BLaER1 treated with 17β-estradiol and CSF1 and Interleukin-3, amounts not matched to agents 10 nM and 100 nM (cell line): Measurements from ENCODE around the gene SSTR4.

Experiments
- H3K27ac ChIP-seq, 11 experiments: shearing (Covaris generic); formaldehyde crosslinking; 2 replicates each; pipeline ENCODE4 v1.8.1; 2022
- H3K27me3 ChIP-seq, 11 experiments: shearing (Covaris generic); formaldehyde crosslinking; 2 replicates each; pipeline ENCODE4 v1.8.1; 2022
- H3K36me3 ChIP-seq, 11 experiments: shearing (Covaris generic); formaldehyde crosslinking; 2 replicates each; pipeline ENCODE4 v1.8.1; 2022
- H3K4me1 ChIP-seq, 10 experiments: shearing (Covaris generic); formaldehyde crosslinking; 2 replicates each; pipeline ENCODE4 v1.8.1; 2022
- H3K4me2 ChIP-seq, 11 experiments: shearing (Covaris generic); formaldehyde crosslinking; 2 replicates each; pipeline ENCODE4 v1.8.1; 2022
- H3K4me3 ChIP-seq, 10 experiments: shearing (Covaris generic); formaldehyde crosslinking; 2 replicates each; pipeline ENCODE4 v1.8.1; 2022
- H3K9ac ChIP-seq, 11 experiments: shearing (Covaris generic); formaldehyde crosslinking; 2 replicates each; pipeline ENCODE4 v1.8.1; 2022
- H3K9me3 ChIP-seq, 11 experiments: shearing (Covaris generic); formaldehyde crosslinking; replicated peaks in 1 of 11; 2 replicates each; pipeline ENCODE4 v1.8.1; 2022
- H4K20me1 ChIP-seq, 11 experiments: shearing (Covaris generic); formaldehyde crosslinking; 2 replicates each; pipeline ENCODE4 v1.8.1; 2022
- Cebpa-rat ChIP-seq, 11 experiments: shearing (Covaris generic); IDR thresholded peaks; 2 replicates each; pipeline ENCODE4 v1.8.1; 2022

The SSTR4 gene

DNA sequence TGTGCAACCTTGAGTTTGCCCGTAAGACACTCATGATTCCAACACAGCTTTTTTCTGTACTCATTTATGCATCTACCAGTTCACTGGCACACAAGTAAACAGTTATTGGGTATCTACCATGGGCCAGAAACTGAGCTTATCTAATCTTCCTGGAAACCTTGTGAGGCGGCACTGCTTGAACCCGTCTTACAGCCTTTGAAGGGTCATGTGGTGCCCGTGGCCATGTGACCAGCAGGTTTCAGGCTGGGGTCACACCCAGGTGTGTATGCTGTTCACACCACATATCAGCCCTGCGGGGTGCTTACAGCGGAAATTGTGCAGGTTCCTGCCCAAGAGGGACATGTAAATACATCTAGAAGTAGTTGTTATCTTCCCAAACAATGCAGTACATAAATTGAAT lies 8.3 kb downstream of the SSTR4 start:
- Histone ChIP-seq H3K27ac (no peak overlapping the region), H3K36me3 (0 out of 22 replicates have a peak, but pooled peaks cover 0 to 9% (median 0%) of the 10 kb centered on the region in 11 experiments), H3K4me1 (peaks cover 8 to 47% (median 12%) of the 10 kb centered on the region in 10 experiments), H3K4me3 (no peak overlapping the region), H3K9me3 (peaks cover 0 to 5% (median 0%) of the 10 kb centered on the region in 11 experiments; a peak in 1 of 22 replicates), H3K27me3 (peaks cover 17 to 25% (median 21%) of the 10 kb centered on the region in 11 experiments), H3K9ac (no peak overlapping the region), H4K20me1 (peaks cover 0 to 39% (median 0%) of the 10 kb centered on the region in 11 experiments; a peak in 7 of 22 replicates), H3K4me2 (no peak overlapping the region)
- TF ChIP-seq Cebpa-rat (IDR thresholded peaks at IDR 0.05), result no peak

DNA sequence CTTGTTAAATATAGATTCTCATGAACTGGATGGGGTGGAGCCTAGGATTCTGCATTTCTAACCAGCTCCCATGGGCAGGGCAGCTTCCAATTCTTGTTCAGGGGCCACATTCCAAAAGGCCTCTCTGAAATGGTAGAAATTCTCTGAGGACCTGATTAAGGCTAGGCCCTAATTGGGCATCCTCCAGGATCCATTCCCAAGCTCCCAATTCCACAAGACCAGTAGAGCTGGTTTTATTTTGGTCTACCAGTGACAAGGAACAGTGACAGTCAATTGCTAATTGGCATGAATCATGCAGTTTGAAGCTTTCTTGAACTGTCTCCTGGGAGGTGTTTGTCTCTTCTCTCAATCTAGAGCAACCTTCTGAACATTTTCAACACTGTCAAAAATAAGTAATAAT lies 11.3 kb downstream of the SSTR4 start:
- Histone ChIP-seq H3K27me3 (peaks cover 34 to 55% (median 52%) of the 10 kb centered on the region in 11 experiments), H3K9ac (peak overlapping the region in 2 of 11 experiments; percentile 40 to 62; a peak in 2 of 22 replicates), H3K9me3 (peaks cover 0 to 9% (median 0%) of the 10 kb centered on the region in 11 experiments; a peak in 1 of 22 replicates), H3K36me3 (0 out of 22 replicates have a peak, but pooled peaks cover 0 to 9% (median 0%) of the 10 kb centered on the region in 11 experiments), H3K4me2 (peak overlapping the region in 7 of 11 experiments; percentile 3 to 98 (median 96); a peak in 11 of 22 replicates), H3K4me3 (peak overlapping the region in 3 of 10 experiments; percentile 55 to 66 (median 62); a peak in 6 of 20 replicates), H3K4me1 (peaks cover 28 to 75% (median 37%) of the 10 kb centered on the region in 10 experiments), H3K27ac (no peak overlapping the region), H4K20me1 (peaks cover 0 to 39% (median 4%) of the 10 kb centered on the region in 11 experiments; a peak in 8 of 22 replicates)
- no peak for TF ChIP-seq Cebpa-rat (IDR thresholded peaks at IDR 0.05)

DNA sequence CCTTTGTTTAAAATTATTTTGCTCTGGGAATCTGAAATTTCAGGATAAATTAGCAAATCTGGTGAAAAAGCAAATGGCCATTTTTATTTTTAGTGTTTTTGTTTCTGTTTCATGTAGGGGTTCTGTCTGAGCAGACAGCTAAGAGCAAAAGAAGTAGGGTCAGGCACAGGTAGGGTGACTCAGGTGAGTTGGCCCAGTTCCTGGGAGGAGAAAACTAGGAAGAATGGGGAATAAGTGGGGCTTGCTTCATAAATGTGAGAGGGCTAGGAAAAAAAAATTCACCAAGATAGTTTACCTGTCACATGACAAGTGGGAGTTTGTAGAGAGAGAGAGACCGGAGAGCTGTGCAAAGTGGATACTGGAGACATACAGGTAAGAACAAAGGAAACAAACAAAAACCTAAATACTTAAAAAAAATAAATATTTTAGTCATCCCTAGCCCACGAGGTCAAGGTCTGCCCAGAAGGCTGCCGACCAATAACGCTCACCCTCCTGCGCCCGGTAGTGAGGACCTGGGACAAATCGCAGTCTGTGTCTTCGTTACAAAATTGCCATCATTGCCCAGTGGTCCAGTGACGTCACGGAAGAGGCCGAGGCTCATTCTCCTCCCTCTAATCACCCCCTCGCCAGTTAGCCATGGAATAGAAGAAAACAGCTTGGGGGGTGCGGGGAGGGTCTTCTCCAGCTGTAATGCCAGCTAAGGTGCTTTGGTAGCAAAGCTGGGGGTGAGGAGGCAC lies 12.1 kb downstream of the SSTR4 start:
- Histone ChIP-seq H3K4me3 (peak overlapping the region in 6 of 10 experiments; percentile 55 to 73 (median 61); a peak in 10 of 20 replicates), H3K4me1 (peaks cover 28 to 75% (median 37%) of the 10 kb centered on the region in 10 experiments), H3K27ac (no peak overlapping the region), H3K9me3 (peaks cover 0 to 9% (median 0%) of the 10 kb centered on the region in 11 experiments; a peak in 1 of 22 replicates), H3K4me2 (peak overlapping the region in 10 of 11 experiments; percentile 5 to 100 (median 98); a peak in 13 of 22 replicates), H4K20me1 (peaks cover 0 to 39% (median 4%) of the 10 kb centered on the region in 11 experiments; a peak in 8 of 22 replicates), H3K9ac (peak overlapping the region in 2 of 11 experiments; percentile 3 to 62; a peak in 2 of 22 replicates), H3K36me3 (0 out of 22 replicates have a peak, but pooled peaks cover 0 to 9% (median 0%) of the 10 kb centered on the region in 11 experiments), H3K27me3 (peaks cover 41 to 62% (median 59%) of the 10 kb centered on the region in 11 experiments)
- no peak for TF ChIP-seq Cebpa-rat (IDR thresholded peaks at IDR 0.05)

DNA sequence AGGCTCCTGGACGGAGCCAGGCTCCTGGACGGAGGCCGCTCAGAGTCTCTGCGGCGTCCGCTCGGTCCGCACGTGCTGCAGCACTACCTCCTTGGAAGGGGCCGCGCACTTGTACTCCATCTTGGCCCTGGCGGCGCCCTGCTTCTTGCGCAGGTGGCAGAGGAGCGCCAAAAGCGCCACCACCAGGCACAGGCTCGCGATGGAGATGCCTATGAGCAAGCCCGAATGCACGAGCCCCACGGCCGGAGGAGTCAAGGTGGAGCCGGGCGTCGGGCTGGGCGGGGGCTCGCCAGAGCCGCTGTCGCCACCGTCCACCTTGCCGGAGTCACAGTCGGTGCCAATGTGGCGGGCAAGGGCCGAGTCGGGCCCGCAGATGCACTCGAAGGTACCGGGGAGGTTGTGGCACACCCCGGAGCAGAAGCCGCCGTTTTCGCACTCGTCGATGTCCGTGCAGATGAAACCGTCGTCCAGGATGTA lies 12.7 kb downstream of the SSTR4 start:
- Histone ChIP-seq H3K4me3 (peak overlapping the region in 9 of 10 experiments; percentile 55 to 73 (median 60); a peak in 16 of 20 replicates), H3K4me2 (peak overlapping the region; percentile 91 to 100 (median 98)), H3K4me1 (peaks cover 28 to 74% (median 39%) of the 10 kb centered on the region in 10 experiments), H3K27ac (no peak overlapping the region), H3K27me3 (peaks cover 47 to 67% (median 65%) of the 10 kb centered on the region in 11 experiments), H3K36me3 (0 out of 22 replicates have a peak, but pooled peaks cover 0 to 9% (median 0%) of the 10 kb centered on the region in 11 experiments), H4K20me1 (peaks cover 0 to 39% (median 4%) of the 10 kb centered on the region in 11 experiments; a peak in 8 of 22 replicates), H3K9ac (peak overlapping the region in 4 of 11 experiments; percentile 18 to 69 (median 44); a peak in 2 of 22 replicates), H3K9me3 (peaks cover 0 to 9% (median 0%) of the 10 kb centered on the region in 11 experiments; a peak in 1 of 22 replicates)
- TF ChIP-seq Cebpa-rat (IDR thresholded peaks at IDR 0.05), result no peak

DNA sequence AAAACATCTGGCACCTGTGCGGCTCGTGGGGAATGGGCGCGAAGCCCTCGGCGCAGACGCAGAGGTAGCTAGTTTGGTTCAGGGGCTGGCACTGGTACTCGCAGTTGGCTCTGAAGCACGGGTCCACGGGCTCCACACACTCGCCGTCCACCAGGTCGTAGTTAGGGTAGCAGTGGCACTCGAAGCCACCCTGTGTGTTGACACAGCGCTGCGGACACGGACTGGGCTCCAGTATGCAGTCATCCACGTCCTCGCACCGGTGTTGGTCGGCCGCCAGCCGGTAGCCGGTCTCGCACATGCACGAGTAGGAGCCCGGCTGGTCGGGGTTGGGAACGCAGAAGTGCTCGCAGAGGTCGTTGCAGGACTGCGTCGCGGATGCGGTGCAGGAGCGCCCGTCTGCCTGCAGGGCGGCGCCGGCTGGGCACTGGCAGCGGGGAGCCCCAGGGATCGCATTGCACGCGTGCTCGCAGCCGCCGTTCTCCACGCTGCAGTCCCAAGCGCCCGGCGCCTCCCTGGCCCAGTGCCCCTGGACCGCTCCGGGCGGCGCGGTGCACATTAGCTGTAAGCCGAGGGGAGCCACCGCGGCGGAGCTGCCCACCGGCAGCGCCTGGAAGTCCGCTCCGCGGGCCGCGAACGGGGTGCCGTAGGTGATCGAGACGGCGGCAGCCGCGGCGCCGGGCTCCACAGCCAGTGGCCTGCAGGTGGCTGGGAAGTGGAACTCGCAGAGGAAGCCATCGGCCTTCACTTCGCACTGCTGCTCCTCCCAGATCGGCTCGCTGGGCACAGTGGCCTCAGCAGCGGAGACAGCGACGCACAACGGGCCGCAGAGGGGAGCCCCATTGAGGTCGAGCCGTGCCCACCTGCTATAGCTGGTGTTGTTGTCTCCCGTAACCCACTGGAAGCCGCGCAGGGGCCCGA lies 13.4 kb downstream of the SSTR4 start:
- no peak for TF ChIP-seq Cebpa-rat (IDR thresholded peaks at IDR 0.05)
- Histone ChIP-seq H3K9me3 (peaks cover 0 to 9% (median 0%) of the 10 kb centered on the region in 11 experiments; a peak in 1 of 22 replicates), H3K4me2 (peak overlapping the region; percentile 91 to 100 (median 98)), H4K20me1 (peaks cover 0 to 39% (median 4%) of the 10 kb centered on the region in 11 experiments; a peak in 8 of 22 replicates), H3K27ac (peak overlapping the region in 10 of 11 experiments; percentile 35 to 64 (median 52); a peak in 19 of 22 replicates), H3K27me3 (peaks cover 48 to 72% (median 66%) of the 10 kb centered on the region in 11 experiments), H3K4me3 (peak overlapping the region; percentile 55 to 73 (median 60)), H3K4me1 (peaks cover 36 to 78% (median 45%) of the 10 kb centered on the region in 10 experiments), H3K36me3 (0 out of 22 replicates have a peak, but pooled peaks cover 0 to 9% (median 0%) of the 10 kb centered on the region in 11 experiments), H3K9ac (peak overlapping the region; percentile 52 to 73 (median 66); a peak in 21 of 22 replicates)

DNA sequence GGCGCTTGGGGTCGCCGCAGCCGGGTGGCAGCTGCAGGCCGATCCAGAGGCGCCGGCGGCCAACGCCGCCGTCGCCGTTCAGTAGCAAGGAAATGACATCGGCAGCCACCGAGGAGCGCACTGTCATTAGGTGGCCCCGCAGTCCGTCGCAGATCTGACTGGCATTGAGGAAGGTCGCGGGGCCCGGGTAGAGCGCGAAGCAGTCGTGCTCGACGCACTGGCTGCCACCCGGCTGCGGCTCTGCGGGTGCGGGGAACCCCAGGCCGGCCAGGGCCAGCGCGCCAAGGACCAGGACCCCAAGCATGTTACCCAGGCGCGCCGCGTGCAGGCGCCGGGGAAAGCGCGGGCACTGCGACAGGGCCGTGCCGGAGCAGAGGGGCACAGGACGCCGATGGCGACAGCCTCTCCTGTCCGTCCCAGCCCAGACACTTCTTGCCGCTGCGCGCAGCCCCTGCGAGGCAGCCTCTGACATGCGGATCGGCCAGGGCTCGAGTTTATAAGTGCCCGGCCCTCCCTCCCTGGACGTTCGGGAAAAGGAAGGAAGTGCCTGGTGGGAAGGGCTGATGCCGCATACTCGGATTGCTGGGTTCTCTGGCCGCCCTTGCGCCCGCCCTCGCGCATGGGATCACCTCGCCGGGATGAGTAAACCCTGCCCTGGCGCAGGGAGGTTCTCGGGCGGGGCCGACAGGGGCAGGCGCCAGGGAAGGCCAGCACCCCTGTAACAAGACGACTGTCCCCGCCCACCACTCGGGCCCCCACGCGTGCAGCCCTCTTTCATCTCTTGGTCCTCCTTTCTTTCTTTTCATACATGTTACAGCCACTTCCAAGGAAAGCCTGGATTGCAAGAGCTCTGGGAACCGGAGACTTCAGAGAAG lies 14.3 kb downstream of the SSTR4 start, which contains the start of gene THBD:
Gene THBD, minus strand, starts transcription at position 472 of the 875 bp plus-strand sequence. Its CDS starts 168 bp downstream, at position 304.
- Histone ChIP-seq H3K4me1 (peaks cover 37 to 78% (median 46%) of the 10 kb centered on the region in 10 experiments), H3K27ac (peak within 1 kb of the TSS in 10 of 11 experiments; percentile 35 to 64 (median 52); a peak in 19 of 22 replicates), H3K36me3 (0 out of 22 replicates have a peak, but pooled peaks cover 0 to 9% (median 0%) of the 10 kb centered on the region in 11 experiments), H3K4me2 (peak within 1 kb of the TSS; percentile 91 to 100 (median 98)), H3K9me3 (peaks cover 0 to 9% (median 0%) of the 10 kb centered on the region in 11 experiments; a peak in 1 of 22 replicates), H4K20me1 (peaks cover 0 to 37% (median 4%) of the 10 kb centered on the region in 11 experiments; a peak in 8 of 22 replicates), H3K9ac (peak within 1 kb of the TSS; percentile 52 to 73 (median 66)), H3K4me3 (peak within 1 kb of the TSS; percentile 55 to 73 (median 60)), H3K27me3 (peaks cover 48 to 72% (median 66%) of the 10 kb centered on the region in 11 experiments)
- TF ChIP-seq Cebpa-rat (IDR thresholded peaks at IDR 0.05), result no peak
